Spleen (tissue), 11 donors: ENCODE measurements around the gene PLXND1. TPM values are rescaled to one million over a fixed set of nuclear protein-coding genes. Genes with fewer than 3 reads are reported as not detected.
A peak's percentile ranks its signal among the peaks of the same experiment; 100 is the strongest.

Source experiments
- DNase-seq: peaks from one replicate; pipeline ENCODE4 v3.0.0-alpha.2; 2020
- H3K27ac ChIP-seq, 8 donors: fragments of 200-600 bp; sonication (generic) in 7 of 8; 1 replicate in 4 of 8; 2 replicates in 4 of 8; pipeline versions ENCODE4 v1.5.0 to v1.8.0; 2016 to 2021; ENCODE audit warnings: inconsistent platforms in 4 of 8, mild to moderate bottlenecking in 4 of 8, moderate library complexity in 1 of 8
- H3K27me3 ChIP-seq, 7 donors: fragments of 200-600 bp; sonication (generic) in 6 of 7; replicated peaks in 1 of 7; 1 replicate in 4 of 7; 2 replicates in 3 of 7; pipeline versions ENCODE4 v1.5.0 to v1.8.0; 2016 to 2021; ENCODE audit warnings: inconsistent platforms in 3 of 7, mild to moderate bottlenecking in 1 of 7
- H3K36me3 ChIP-seq, 6 donors: fragments of 200-600 bp; sonication (generic) in 5 of 6; 1 replicate in 4 of 6; 2 replicates in 2 of 6; pipeline versions ENCODE4 v1.5.0 to v1.8.0; 2016 to 2021; ENCODE audit warnings: inconsistent platforms in 2 of 6
- H3K4me1 ChIP-seq, 6 donors: fragments of 200-600 bp; sonication (generic) in 5 of 6; 1 replicate in 3 of 6; 2 replicates in 3 of 6; pipeline versions ENCODE4 v1.5.0 to v1.8.0; 2016 to 2021; ENCODE audit warnings: inconsistent platforms in 3 of 6
- H3K4me3 ChIP-seq, 8 donors: fragments of 200-600 bp; sonication (generic) in 7 of 8; 1 replicate in 4 of 8; 2 replicates in 4 of 8; pipeline versions ENCODE4 v1.5.0 to v1.8.0; 2016 to 2021; ENCODE audit warnings: inconsistent platforms in 4 of 8, mild to moderate bottlenecking in 4 of 8, moderate library complexity in 2 of 8
- H3K9me3 ChIP-seq, 8 donors: fragments of 200-600 bp; sonication (generic) in 7 of 8; 1 replicate in 4 of 8; 2 replicates in 4 of 8; pipeline versions ENCODE4 v1.5.0 to v1.8.0; 2016 to 2021; ENCODE audit warnings: inconsistent platforms in 4 of 8
- CTCF ChIP-seq, 11 experiments: fragments of 200-600 bp in 7 of 11; fragments of 450-650 bp in 4 of 11; sonication (generic) in 4 of 11; IDR thresholded peaks in 8 of 11; conservative IDR thresholded peaks in 3 of 11; 1 replicate in 7 of 11; 2 replicates in 4 of 11; pipeline versions ENCODE4 v1.4.0 to v1.8.0; 2016 to 2021; ENCODE audit warnings: antibody characterized with exemption in 11 of 11, inconsistent platforms in 4 of 11, mild to moderate bottlenecking in 1 of 11
- POLR2A ChIP-seq, 3 donors: fragments of 450-650 bp; IDR thresholded peaks; one replicate each; pipeline ENCODE4 v1.5.1; 2017; ENCODE audit warnings: antibody characterized with exemption in 3 of 3, mild to moderate bottlenecking in 1 of 3
- POLR2AphosphoS5 ChIP-seq, 3 donors: sonication (generic); formaldehyde crosslinking; IDR thresholded peaks; one replicate each; pipeline ENCODE4 v1.5.1; 2017; ENCODE audit warnings: antibody characterized with exemption in 3 of 3
- WGBS, 5 donors: extraction: QIAGEN DNeasy Blood & Tissue Kit in 3 of 5; methylation state at CpG; one replicate each; pipeline versions ENCODE4 v1.1.5 to v1.1.7; 2013 to 2018; 5-methylcytosine and 5-hydroxymethylcytosine counted together
- intact Hi-C: fragments of 100-400 bp; cut with DNase I; formaldehyde crosslinking; loops from one replicate; pipeline ENCODE4 v1.15.0; 2023; ENCODE audit warnings: low total_unique reads
- polyA plus RNA-seq, 3 donors: library from polyadenylated mRNA; stranded (reverse); fragments of 200-250 nt; gene quantifications; one replicate each; pipeline ENCODE4 v1.2.1, GENCODE V29; 2013
- total RNA-seq, 7 donors: library from RNA; depleted of rRNA in 3 of 7; stranded (reverse); fragments of >200 nt in 3 of 7; fragmentation: NEBNext Ultra II Directional in 4 of 7; extraction: Animal tissue kit (Norgen Biotek cat#: 25700) in 4 of 7; gene quantifications; one replicate each; pipeline versions ENCODE4 v1.1.0 to v1.2.1, GENCODE V29; 2016 to 2021
- donor health status: healthy with polysubstance abuse.
- donor health status: DM: no; HTN: no; CAD: no; lungs with moderate emphysema.
- donor health status: DM: no; HTN: no; CAD: no.
- donor health status: Bipolar disorder and iron deficiency.
- donor health status: healthy.
- donor health status: DM: no; HTN: no; CAD: no.
- donor health status: DM: yes; HTN: yes; CAD: no.

Gene PLXND1
- total and polyA plus RNA-seq, 10 donors = 44.4 to 238 (median 164) TPM

GRCh38 chr3:129564981-129565644 lies 41.4 kb downstream of the PLXND1 start:
- H3K36me3 ChIP-seq = peaks cover 0 to 100% (median 40%) of the 10 kb centered on the region in 6 donors
- 89 to 94% (median 92%) methylated on average over 7 to 21 of the region's 21 CpGs for WGBS, 5 donors
- peaks cover 4 to 82% (median 46%) of the 10 kb centered on the region in 6 donors for H3K4me1 ChIP-seq
- H3K27ac ChIP-seq = peak overlapping the region in 5 of 8 donors; percentile 0 to 79 (median 50)
- H3K4me3 ChIP-seq = no peak overlapping the region
- TF ChIP-seq POLR2AphosphoS5 (IDR thresholded peaks at IDR 0.05) = peak in 2 of 3 donors; percentile 23 to 50
- no peak for TF ChIP-seq POLR2A (IDR thresholded peaks at IDR 0.05)
- no peak for TF ChIP-seq CTCF (IDR thresholded peaks at IDR 0.05 in 8 of 11, conservative IDR thresholded peaks at IDR 0.05 in 3 of 11)
- intact Hi-C loops = no loop called here
- H3K9me3 ChIP-seq = no peaks in the 10 kb centered on the region
- H3K27me3 ChIP-seq = no peaks in the 10 kb centered on the region
- DNase-seq = no peak

DNA sequence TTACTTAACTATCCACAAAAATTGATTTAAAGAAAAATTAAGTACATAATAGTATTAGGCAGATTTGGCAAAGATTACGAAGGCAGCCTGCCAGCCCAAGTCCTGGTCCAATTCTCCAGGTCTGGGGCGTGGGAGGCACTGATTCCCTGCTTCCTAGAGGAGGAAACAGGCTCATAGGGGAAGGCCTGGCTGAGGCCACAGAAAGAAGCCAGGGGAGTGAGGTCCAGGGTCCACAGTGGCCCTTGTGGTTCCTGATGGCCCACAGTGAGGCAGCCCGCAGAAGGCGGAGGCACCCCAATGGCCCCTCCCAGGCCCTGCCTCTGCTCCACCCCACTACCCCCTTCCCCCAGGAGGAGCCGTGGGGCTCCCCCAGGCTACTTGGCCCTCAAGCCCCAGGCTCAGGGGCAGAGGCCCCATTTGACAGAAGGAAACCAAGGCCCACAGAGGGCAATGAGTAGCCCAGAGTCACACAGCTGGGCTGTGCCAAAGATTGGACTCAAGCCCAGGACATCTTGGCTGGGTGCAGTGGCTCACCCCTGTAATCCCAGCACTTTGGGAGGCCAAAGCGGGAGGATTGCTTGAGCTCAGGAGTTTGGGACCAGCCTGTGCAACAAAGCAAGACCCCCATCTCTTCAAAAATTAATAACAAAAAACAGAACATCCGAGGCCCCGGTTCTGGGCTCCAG lies 42.5 kb downstream of the PLXND1 start:
- no peak overlapping the region for H3K4me3 ChIP-seq
- no peaks in the 10 kb centered on the region for H3K9me3 ChIP-seq
- WGBS, 5 donors = 66 to 86% (median 79%) methylated on average over 7 to 8 of the region's 8 CpGs
- intact Hi-C loops = no loop called here
- peaks cover 0 to 100% (median 39%) of the 10 kb centered on the region in 6 donors for H3K36me3 ChIP-seq
- no peaks in the 10 kb centered on the region for H3K27me3 ChIP-seq
- TF ChIP-seq CTCF (IDR thresholded peaks at IDR 0.05 in 8 of 11, conservative IDR thresholded peaks at IDR 0.05 in 3 of 11) (no peak), POLR2A (IDR thresholded peaks at IDR 0.05) (no peak), POLR2AphosphoS5 (IDR thresholded peaks at IDR 0.05) (no peak)
- H3K4me1 ChIP-seq = peaks cover 6 to 93% (median 56%) of the 10 kb centered on the region in 6 donors
- DNase-seq = no peak
- peak overlapping the region in 7 of 8 donors; percentile 0 to 79 (median 43) for H3K27ac ChIP-seq

- Histone ChIP-seq H3K36me3 (peaks cover 0 to 100% (median 38%) of the 10 kb centered on the region in 6 donors), H3K27me3 (no peaks in the 10 kb centered on the region), H3K27ac (peak overlapping the region in 5 of 8 donors; percentile 0 to 79 (median 50)), H3K9me3 (no peaks in the 10 kb centered on the region), H3K4me1 (peaks cover 12 to 100% (median 59%) of the 10 kb centered on the region in 6 donors), H3K4me3 (no peak overlapping the region)
- intact Hi-C loops = no loop called here
- no peak for TF ChIP-seq POLR2A (IDR thresholded peaks at IDR 0.05)
- WGBS, 5 donors = 90 to 95% (median 91%) methylated on average over 9 to 12 of the region's 12 CpGs
- DNase-seq = no peak
Measured at GRCh38 chr3:129563332-129563731, 43.1 kb downstream of the PLXND1 start.

GRCh38 chr3:129562803-129563202 lies 43.7 kb downstream of the PLXND1 start:
- Histone ChIP-seq H3K4me1 (peaks cover 15 to 100% (median 59%) of the 10 kb centered on the region in 6 donors), H3K27me3 (no peaks in the 10 kb centered on the region), H3K9me3 (no peaks in the 10 kb centered on the region), H3K36me3 (peaks cover 0 to 100% (median 39%) of the 10 kb centered on the region in 6 donors), H3K4me3 (no peak overlapping the region), H3K27ac (peak overlapping the region in 2 of 8 donors; percentile 2 to 79)
- WGBS, 5 donors = 73 to 100% (median 75%) methylated on average over 6 to 19 of the region's 19 CpGs
- intact Hi-C loops = no loop called here
- DNase-seq = no peak
- TF ChIP-seq POLR2A (IDR thresholded peaks at IDR 0.05) = no peak
- peak in 2 of 3 donors; percentile 29 to 63 for TF ChIP-seq POLR2AphosphoS5 (IDR thresholded peaks at IDR 0.05)
